HUDEP-2 (cell line): ENCODE data around the gene MAGI2.
"Not testable (repeated sequence)": the region's sequence is repeated elsewhere in the genome, so short reads cannot be mapped to it uniquely, and the experiment has no call there.

ENCODE experiments used
- DNase-seq, 76 experiments: peaks; one replicate each; lab custom pipeline; 2025; ENCODE audit not compliant: unreplicated experiment in 76 of 76; lab: John Stamatoyannopoulos, UW

Gene MAGI2

GRCh38 chr7:78967561-78967960 lies 485.9 kb downstream of the MAGI2 start:
- not testable (repeated sequence) for DNase-seq

GRCh38 chr7:78967046-78967445 lies 486.4 kb downstream of the MAGI2 start:
- DNase-seq: no peak

GRCh38 chr7:78959477-78959876 lies 494.0 kb downstream of the MAGI2 start:
- DNase-seq: no peak

DNA sequence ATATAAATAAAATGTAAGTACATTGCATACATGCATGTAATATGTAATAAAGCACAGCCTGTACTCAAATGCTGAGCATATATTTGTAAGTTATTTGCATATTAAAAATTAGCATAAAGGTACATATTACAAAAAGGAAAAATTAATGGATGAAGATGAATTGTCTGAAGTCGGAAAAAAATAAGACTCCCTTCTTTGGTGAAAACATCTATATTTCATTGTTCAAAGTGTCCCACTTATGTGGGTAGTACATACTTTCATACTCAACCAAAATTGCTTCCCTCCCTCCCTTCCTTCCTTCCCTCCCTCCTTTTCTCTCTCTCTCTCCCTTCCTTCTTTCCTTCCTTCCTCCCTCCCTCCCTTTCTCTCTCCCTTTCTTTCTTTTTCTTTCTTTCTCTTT lies 498.1 kb downstream of the MAGI2 start:
- no peak for DNase-seq

DNA sequence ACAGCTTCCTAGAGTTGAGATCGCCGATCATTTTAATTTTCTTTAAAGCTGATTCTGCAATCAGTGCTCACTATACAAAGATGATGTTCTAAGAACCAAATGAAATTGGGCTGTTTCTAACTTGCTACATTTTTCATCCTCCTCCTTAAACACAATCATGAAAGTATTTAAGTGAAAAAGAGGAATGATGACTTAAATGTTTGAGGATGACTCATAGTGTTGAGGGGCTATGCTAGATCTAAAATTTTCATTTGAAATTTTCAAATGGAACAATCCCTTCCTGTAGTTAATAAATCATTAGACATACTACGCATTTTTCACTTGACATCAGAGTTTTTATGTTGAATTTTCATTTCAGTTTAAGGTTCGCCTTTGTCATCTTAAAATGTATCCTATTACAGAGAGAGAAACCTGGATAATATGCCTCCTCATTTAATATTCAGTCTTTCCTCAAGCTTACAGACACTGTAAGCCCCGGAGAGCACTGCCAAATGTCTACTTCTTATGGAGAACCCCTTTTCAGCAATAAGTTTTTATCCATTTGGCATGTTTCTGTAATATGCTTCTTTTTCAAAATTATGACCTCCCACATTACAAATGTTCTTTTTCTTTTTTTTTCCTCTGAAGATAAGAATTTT lies 499.6 kb downstream of the MAGI2 start:
- no peak for DNase-seq

DNA sequence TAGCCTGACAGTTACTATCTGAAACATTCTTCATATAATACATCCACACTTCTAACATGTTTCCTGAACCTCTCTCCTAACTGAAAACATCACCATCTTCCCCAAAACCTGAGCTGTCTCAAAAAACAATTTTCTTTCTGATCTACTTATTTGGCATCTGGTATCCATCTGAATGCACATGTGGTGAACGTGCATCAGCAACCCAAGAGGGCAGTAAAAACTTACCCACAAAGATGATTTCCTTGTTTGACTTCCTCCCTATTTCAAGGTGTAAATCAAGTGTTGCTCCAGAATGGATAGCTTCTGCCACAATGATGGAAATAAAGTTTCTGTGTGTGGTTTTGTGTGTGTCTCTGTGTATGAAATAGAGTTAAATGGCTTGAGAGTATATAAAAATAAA lies 500.4 kb downstream of the MAGI2 start:
- no peak for DNase-seq

DNA sequence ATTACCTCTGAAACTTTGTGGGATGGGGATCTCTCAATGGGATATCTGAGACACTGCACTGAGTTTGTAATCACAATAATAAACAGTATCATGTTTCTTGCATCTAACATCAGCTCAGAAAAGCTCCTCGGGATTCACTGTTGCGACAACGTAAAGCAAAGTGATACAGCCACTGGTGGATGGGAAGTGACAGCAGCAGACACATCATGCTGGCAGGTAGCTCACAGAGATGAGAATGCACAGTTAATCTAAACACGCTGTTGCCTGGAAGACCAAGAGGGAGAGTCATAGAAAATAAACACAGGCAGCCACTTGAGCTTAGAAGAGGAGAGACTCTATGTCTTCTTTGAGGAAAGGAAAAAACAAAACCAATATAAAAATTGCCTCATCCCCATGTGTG lies 513.8 kb downstream of the MAGI2 start:
- no peak for DNase-seq

GRCh38 chr7:78924581-78924980 lies 528.9 kb downstream of the MAGI2 start:
- DNase-seq: no peak

GRCh38 chr7:78912781-78913180 lies 540.7 kb downstream of the MAGI2 start:
- no peak for DNase-seq

DNA sequence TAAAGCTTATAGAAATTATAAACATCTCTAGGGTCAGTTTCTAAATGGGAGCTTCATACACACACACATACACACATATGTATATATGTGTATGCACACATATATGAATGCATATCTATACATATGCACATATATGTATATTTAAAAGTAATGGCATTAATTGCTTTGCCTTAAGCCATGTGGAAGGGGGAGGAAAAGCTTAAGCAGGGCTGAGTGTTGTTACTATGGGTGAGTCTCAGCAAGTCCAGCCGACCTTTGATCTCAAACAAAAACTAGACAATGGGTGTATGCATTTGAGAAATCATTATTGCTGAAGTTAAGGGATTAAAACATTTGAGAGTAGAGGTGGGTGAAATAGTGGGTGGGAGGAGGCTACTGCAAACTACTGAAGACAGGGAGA lies 546.7 kb downstream of the MAGI2 start:
- DNase-seq: no peak

GRCh38 chr7:78905436-78905835 lies 548.0 kb downstream of the MAGI2 start:
- no peak for DNase-seq

DNA sequence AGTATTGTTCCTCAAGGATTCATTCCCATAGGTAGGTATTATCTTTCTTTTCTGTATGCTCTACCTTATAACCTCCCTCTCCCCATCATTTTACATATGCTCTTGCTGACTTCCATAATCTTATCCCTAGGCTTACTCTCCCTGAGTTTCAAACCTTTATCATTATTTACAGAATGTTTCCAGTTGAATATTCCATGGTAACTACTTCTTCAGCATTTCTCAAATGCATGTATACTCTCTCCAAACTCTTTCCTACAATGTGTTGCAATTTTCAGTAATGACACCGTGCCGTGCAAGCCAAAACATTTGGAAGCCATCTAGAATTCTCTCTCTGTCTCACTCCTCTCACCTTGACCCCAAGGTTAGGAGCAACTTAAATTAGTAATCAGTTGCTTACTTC lies 548.5 kb downstream of the MAGI2 start:
- no peak for DNase-seq

- no peak for DNase-seq
Measured at GRCh38 chr7:78901566-78901965, 551.9 kb downstream of the MAGI2 start.

DNA sequence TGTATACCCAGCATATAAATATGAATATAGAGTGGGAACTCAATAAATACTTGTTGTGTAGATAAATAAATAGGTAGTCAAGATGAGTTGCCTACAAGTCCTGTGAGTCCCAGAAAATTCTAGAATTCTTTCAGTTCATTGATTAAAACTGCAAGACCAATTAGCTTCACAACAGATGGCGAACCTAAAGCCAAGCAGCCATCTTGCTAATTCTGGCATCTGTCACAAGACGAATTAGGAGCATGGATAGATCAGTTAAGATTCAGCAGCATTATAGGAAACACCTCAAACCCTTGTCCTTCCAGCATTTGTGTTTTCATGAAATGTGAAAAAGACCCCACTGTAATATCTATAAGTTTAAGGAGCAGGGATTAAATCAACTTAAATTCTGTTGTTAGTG lies 552.7 kb downstream of the MAGI2 start:
- no peak for DNase-seq

DNA sequence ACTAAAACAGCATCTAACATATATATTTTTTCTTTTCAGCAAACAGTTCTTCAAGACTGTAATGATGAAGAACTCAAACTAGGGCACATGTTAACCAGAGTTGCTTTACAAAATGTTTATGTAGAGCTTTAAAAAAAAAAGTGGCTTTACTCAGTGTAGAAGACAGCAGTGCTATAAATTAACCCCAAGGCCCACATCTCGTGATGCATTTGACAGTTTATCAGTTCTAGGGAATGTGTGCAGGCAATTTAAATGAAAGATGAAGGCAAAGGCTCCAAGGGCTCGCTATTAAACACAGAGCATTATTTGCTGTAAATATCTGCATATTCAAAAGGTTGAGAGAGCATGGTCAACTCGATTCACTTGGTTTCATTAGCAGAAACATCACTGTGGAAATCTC lies 558.1 kb downstream of the MAGI2 start:
- no peak for DNase-seq

DNA sequence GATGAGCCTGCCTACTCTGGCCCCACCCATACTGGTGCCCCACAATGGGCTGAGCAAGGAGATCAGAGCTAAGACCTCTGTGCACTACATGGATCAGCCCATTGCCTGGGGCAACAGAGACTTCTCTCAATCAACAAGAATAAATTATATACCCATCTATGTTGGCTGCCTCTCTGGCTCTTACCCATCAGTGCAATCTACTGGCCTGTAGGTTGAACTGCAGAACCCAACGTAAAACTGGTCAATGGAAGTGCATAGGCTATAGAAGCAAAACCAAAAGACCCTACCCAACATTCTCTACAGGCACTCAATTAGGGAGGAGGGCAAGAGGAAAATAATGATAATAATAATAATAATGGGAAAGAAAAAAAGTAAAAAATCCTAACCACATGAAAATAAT lies 574.3 kb downstream of the MAGI2 start:
- no peak for DNase-seq

GRCh38 chr7:78873117-78873516 lies 580.4 kb downstream of the MAGI2 start:
- no peak for DNase-seq

DNA sequence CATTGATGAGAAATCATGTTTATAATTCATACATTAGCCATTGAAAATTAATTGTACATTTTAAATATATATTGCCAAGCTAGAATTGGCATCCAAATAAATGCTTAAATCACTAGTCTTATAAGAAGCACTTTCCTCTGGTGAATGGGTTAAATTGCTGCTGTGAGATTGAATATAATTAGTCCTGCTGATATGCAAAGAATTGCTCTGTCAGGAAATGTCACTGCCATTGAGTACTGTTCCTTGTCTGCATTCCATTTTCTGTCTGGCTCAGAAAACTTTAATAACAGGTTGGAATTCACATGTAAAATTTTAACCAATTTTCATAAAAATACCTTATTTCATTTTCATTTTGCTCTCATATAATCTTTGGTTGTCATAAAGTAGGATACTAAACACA lies 589.1 kb downstream of the MAGI2 start:
- DNase-seq: no peak

DNA sequence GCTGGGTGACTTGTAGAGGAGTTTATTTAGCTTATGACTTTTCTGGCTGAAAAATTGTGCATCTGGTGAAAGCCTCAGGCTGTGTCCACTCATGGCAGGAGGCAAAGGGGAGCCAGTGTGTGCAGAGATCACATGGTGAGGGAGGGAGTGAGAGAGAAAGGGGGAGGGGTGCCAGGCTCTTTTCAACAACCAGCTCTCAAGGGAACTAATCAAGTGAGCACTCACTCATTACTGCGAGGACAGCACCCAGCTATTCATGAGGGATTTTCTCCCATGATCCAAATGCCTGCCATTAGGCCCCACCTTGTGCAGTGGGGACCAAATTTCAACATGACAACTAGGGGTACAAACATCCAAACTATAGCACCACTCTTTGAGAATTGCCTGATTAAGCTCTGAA lies 590.2 kb downstream of the MAGI2 start:
- no peak for DNase-seq

- no peak for DNase-seq
Measured at GRCh38 chr7:78862411-78862900, 591.0 kb downstream of the MAGI2 start.

- no peak for DNase-seq
Measured at GRCh38 chr7:78852951-78853350, 600.5 kb downstream of the MAGI2 start.

- no peak for DNase-seq
Measured at GRCh38 chr7:78850093-78850740, 603.2 kb downstream of the MAGI2 start.

DNA sequence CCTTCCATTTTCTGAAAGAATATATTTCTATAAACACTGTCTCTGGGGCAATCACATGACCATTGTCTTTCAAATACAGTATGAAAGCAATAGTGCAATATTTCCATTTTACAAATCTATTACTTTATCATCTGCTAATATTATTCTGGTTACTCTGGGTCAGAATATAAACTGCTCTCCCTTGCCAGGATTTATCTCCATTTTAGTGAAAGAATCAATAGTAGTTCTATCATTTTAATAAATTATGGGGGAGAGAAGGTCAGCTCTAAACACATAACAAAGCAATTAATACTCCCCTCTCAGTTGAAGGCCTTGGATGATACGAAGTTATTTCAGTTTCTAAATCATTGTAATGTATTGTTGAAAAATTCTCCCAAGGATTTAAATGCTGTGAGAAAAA lies 608.3 kb downstream of the MAGI2 start:
- DNase-seq: no peak
